Cardiac muscle cell (in vitro differentiated cells and primary cell): Measurements from ENCODE around the gene SORCS3. TPM values are rescaled to one million over a fixed set of nuclear protein-coding genes. Genes with fewer than 3 reads are reported as not detected.

Experiments used
- DNase-seq, 2 donors: peaks; one replicate each; pipeline versions ENCODE4 v3.0.0 to v3.0.0-alpha.2; 2010 to 2017; ENCODE audit warnings: low read depth in 1 of 2, low spot score in 1 of 2
- H3K27ac ChIP-seq: fragments of 200-600 bp; sonication (generic); 2 replicates; pipeline ENCODE4 v1.5.1; 2016
- H3K27me3 ChIP-seq: fragments of 200-600 bp; sonication (generic); 2 replicates; pipeline ENCODE4 v1.6.0; 2016; ENCODE audit warnings: control low read depth
- H3K36me3 ChIP-seq: fragments of 200-600 bp; sonication (generic); 2 replicates; pipeline ENCODE4 v1.5.1; 2016; ENCODE audit warnings: control low read depth
- H3K4me1 ChIP-seq: fragments of 200-600 bp; sonication (generic); 2 replicates; pipeline ENCODE4 v1.8.1; 2017; ENCODE audit warnings: low read depth, mild to moderate bottlenecking, mixed run types
- H3K4me3 ChIP-seq: fragments of 200-600 bp; sonication (generic); 2 replicates; pipeline ENCODE4 v1.5.1; 2016; ENCODE audit warnings: mild to moderate bottlenecking
- H3K9me3 ChIP-seq: fragments of 200-600 bp; sonication (generic); 2 replicates; pipeline ENCODE4 v1.5.1; 2017; ENCODE audit warnings: low read depth, mild to moderate bottlenecking, control low read depth
- CTCF ChIP-seq: IDR thresholded peaks from 2 replicates; pipeline ENCODE4 v1.5.1; 2012; ENCODE audit warnings: low read depth, mild to moderate bottlenecking, low read length
- polyA plus RNA-seq: library from polyadenylated mRNA; unstranded; fragments of >200 nt; fragmentation: Nextera tagmentation; extraction: Ambion mirVana; gene quantifications from 2 replicates; pipeline ENCODE4 v1.2.1, GENCODE V29; 2016
- total RNA-seq: library from RNA; depleted of rRNA; stranded (reverse); fragments of >200 nt; gene quantifications from 2 replicates; pipeline ENCODE4 v1.2.3, GENCODE V29; 2016

The SORCS3 gene
- total and polyA plus RNA-seq, 2 experiments from 2014 or later = 9.3 to 29.1 TPM

DNA sequence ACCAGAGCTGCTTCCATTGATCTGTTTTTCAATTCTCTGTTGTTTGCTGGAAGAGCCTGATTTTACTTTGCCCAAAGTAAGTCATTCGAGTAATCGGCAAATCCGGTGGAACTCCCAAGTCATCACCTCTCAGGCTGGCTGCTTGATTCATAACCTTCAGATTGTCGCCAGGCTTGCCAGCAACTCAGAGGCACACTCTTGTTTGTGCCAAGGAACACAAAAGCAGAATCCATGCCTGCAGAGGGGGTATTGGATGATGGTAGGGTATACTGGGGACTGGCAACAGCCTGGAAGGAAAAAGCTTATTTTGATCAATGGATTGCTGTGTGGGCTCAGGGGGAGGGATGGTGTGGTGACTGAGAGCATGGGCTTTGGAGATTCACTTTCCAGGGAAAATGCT, 542.4 kb downstream of the SORCS3 start:
- H3K36me3 ChIP-seq = no peaks in the 10 kb centered on the region
- no peaks in the 10 kb centered on the region for H3K9me3 ChIP-seq
- peaks cover 3% of the 10 kb centered on the region for H3K4me1 ChIP-seq
- H3K27ac ChIP-seq = no peak overlapping the region
- no peak for TF ChIP-seq CTCF
- H3K27me3 ChIP-seq = no peaks in the 10 kb centered on the region
- no peak for DNase-seq
- no peak overlapping the region for H3K4me3 ChIP-seq

DNA sequence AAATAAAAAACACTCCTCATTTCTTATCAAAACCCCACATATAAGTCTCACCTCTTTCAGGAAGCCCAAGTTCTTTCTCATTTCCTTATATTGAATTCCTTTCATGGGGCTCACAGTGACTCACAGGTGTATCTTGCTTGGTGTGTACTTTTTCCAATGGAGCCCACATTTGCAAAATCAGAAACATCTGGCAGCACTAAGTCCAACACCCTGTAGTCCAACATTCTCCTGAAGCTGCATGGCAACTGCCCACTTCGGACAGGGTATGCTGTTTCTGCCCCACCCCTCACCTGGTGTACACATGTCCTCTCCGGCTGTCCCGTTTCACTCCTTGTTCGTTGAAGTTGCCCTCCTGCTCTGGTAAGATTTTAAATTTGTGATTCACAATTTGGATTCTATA, 544.1 kb downstream of the SORCS3 start:
- Histone ChIP-seq H3K27ac (no peak overlapping the region), H3K4me3 (no peak overlapping the region), H3K27me3 (no peaks in the 10 kb centered on the region), H3K4me1 (peaks cover 3% of the 10 kb centered on the region), H3K36me3 (no peaks in the 10 kb centered on the region), H3K9me3 (no peaks in the 10 kb centered on the region)
- no peak for TF ChIP-seq CTCF
- no peak for DNase-seq

DNA sequence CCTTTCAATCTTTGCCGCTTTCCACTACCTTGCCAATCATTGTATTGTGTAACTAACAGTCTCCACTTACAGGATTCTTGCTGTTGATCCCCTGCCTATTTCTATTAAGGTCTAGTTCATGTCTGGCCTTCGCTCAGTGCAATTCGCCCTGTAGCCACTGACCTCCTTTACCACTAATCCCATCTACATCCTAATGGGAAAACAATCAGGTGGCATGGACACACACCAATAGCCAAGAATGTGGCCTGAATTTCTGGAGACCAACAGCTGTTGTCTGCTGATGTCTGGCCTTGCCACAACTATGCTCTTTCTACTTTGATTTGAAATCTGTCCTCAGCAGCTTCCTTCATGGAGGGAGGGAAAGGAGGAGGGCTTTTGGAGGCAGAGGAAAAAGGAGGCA, 546.2 kb downstream of the SORCS3 start:
- no peak overlapping the region for H3K4me3 ChIP-seq
- no peaks in the 10 kb centered on the region for H3K36me3 ChIP-seq
- H3K27ac ChIP-seq = no peak overlapping the region
- no peak for DNase-seq
- H3K4me1 ChIP-seq = no peaks in the 10 kb centered on the region
- TF ChIP-seq CTCF = no peak
- H3K9me3 ChIP-seq = no peaks in the 10 kb centered on the region
- H3K27me3 ChIP-seq = no peaks in the 10 kb centered on the region

- Histone ChIP-seq H3K4me1 (no peaks in the 10 kb centered on the region), H3K27me3 (no peaks in the 10 kb centered on the region), H3K4me3 (no peak overlapping the region), H3K27ac (no peak overlapping the region), H3K9me3 (no peaks in the 10 kb centered on the region), H3K36me3 (no peaks in the 10 kb centered on the region)
- no peak for TF ChIP-seq CTCF
- no peak for DNase-seq
These were observed 547.8 kb downstream of the SORCS3 start for GRCh38 chr10:105188737-105189462.

DNA sequence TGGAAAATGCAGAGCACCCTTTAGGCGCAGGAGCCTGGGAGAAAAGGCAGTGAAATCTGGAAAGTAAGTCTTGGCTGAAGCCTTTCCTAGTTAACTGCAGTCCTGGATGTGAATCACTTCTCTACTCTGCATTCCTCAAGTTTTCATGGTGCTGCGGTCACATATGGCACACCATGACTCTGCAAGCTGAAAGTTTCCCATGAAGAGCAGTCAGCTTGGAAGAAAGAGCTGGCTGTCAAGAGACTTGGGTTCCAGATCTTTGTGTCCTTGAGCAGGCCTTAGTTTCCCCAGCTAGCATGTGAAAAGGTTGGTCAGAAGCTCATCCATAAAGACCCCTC, 548.3 kb downstream of the SORCS3 start:
- no peaks in the 10 kb centered on the region for H3K4me1 ChIP-seq
- H3K4me3 ChIP-seq = no peak overlapping the region
- H3K9me3 ChIP-seq = no peaks in the 10 kb centered on the region
- H3K27me3 ChIP-seq = no peaks in the 10 kb centered on the region
- no peak for TF ChIP-seq CTCF
- no peaks in the 10 kb centered on the region for H3K36me3 ChIP-seq
- H3K27ac ChIP-seq = no peak overlapping the region
- no peak for DNase-seq
